HL-60/S4 treated with retinoic acid at 250 ng/mL for 4 days and 3 days (cell line): Measurements from ENCODE around the gene SLC48A1.

ENCODE experiments used
- in situ Hi-C: fragments of 300-500 bp; cut with MboI; formaldehyde crosslinking; loops from 2 replicates; pipeline ENCODE4 v1.7.0; 2022; ENCODE audit warnings: low sequenced_read_pairs

Gene SLC48A1

DNA sequence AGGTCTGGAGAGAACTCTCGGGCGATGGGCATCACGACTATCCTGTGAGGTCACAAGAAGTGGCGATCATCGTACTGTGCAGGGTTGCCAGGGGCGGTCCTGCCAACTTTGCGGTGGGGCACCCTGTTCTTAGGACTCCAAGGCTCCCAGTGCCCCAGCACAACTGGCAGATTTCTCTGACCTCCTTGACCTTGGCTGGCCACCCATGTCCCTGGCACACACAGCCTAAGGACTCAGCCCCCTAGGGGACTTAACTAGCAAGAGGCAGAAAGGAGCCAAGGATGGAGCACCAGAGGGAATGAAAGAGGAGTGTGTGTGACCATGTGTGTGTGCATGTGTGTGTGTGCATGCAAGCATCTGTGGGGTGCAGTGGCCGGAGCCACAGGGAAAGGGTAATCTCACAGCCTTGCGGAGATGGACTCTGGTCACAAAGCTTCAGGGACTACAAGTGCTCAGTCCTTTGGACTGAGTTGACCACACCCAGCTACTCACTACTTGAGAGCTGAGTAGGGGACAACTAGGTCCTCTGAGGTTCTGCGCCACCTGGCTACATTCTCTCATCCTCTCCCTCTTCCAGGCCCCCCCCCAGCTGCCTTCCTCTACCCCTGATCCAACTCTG lies 13.7 kb downstream of the SLC48A1 start:
- in situ Hi-C loops, result no loop called here

GRCh38 chr12:47787596-47788319 lies 14.7 kb downstream of the SLC48A1 start:
- in situ Hi-C loops, result no loop called here

GRCh38 chr12:47789141-47789540 lies 16.1 kb downstream of the SLC48A1 start:
- in situ Hi-C loops, result no loop called here

- in situ Hi-C loops, result no loop called here
These were observed 16.9 kb downstream of the SLC48A1 start for GRCh38 chr12:47789712-47790489.

GRCh38 chr12:47790676-47791350 lies 17.8 kb downstream of the SLC48A1 start:
- in situ Hi-C loops, result no loop called here

- in situ Hi-C loops, result no loop called here
These were observed 18.3 kb downstream of the SLC48A1 start for GRCh38 chr12:47791351-47791746.

DNA sequence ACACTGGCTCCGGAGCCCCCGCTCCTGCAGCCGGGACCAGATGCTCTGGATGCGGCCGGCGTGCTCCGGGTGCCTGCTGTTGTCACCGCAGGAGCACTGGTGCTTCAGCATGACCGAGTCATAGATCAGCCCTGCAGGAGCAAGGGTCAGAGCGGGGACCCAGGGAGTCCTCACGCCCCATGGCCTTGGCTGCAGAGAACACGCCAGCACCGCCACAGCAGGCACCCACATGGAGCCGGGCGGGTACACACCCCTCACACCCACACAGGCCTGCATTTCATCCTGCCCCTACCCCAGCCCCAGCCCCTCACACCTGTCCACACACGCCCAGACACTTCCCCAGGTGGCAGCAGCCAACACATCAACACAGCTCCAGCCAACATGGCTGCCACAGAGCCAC lies 18.8 kb downstream of the SLC48A1 start:
- in situ Hi-C loops, result no loop called here

DNA sequence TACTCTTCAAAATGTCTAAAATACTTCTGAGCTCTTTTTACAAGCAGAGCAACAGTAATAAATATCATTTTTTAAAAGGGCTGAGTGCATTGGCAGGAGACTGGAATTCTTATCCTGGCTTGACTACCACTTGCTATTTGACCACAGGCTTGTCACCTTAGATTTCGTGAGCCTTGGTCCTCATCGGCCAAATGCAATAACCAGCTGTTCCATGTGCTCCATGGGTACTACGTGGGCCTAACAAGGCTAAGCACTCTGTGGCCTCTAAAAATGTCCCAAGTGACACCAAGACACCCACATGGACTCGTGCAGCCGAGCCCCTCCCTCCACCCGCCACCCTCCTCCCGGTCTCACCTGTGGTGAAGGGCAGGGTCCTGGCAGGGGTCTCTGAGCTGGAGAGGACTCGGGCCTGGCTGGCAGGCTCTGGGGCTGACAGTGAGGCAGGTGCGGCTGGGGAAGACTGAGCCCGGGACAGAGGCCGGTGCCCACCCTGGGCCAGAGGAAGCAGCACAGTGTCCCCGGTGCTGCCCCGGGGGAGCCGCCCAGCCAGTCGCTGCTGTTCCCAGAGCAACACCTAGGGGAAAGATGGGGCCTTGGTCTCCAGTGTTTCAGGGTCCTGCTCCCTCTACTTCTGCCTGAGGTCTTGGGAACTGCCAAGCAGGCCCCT lies 20.1 kb downstream of the SLC48A1 start:
- in situ Hi-C loops, result no loop called here

GRCh38 chr12:47794679-47795078 lies 21.6 kb downstream of the SLC48A1 start:
- in situ Hi-C loops, result no loop called here

DNA sequence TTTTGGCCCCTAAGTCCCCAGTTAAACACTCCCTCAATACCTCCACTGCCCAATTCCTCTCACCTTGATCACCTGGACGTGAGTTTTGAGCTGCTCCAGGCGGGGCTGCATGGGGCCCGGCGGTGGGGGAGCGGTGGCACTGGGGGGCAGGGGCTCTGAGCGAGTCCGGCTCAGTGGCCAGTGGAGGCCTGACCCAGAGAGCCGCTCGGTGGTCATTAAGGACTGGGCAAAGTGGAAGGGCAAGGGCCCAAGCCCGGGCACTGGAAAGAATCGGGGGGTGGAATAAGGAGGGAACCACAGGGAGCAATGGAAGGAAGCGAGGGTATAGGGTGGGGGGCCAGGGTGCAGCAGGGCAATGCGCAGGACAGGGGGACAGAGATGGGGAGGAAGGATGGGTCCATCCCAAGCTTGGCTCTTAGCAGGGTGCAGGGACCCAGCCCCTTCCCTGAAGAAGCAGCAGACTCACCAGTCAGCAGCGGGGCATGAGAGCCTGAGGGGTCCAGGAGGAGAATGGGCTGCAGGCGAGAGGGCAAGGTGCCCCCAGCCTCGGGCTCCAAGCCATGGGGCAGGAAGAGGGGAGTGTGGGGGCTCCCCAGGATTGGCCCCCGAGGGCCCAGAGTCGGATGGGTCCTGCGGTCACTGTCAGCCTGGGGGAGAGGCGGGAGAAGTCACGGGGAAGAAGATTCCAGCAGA lies 22.2 kb downstream of the SLC48A1 start:
- in situ Hi-C loops, result no loop called here

GRCh38 chr12:47795814-47796411 lies 22.9 kb downstream of the SLC48A1 start:
- in situ Hi-C loops, result no loop called here

- in situ Hi-C loops, result no loop called here
These were observed 24.4 kb downstream of the SLC48A1 start for GRCh38 chr12:47797441-47797840.

- in situ Hi-C loops, result no loop called here
These were observed 25.4 kb downstream of the SLC48A1 start for GRCh38 chr12:47798382-47798948.

DNA sequence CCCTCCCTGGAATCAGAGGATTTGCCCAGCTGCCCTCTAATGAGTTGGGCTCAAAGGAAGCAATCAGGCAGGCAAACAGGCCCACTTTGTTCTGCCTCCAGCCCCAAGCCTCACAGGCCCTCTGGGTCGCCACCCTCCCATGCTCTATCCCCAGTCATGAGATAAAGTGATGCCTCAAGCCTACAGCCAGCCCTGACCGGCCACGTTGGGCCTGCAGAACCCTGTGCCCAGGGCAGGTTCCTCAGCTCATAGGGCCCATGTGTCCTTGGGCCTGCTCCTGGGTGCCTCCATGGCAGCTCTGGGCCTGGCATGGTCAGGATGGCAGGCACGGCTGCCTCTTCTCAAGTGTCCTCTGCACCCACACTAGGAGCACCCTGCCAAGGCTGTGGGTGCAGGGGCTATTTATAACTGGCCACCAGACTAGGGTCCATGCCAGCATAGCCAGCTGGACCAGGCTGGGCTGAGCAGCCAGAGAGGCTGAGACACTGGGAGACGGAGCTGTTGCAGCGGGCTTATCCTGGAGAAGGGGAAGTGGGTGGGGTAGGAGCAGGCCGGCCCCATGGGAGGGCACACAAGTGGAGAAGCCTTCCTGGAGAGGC lies 26.4 kb downstream of the SLC48A1 start:
- in situ Hi-C loops, result no loop called here

- in situ Hi-C loops, result no loop called here
These were observed 27.5 kb downstream of the SLC48A1 start for GRCh38 chr12:47800582-47800981.

DNA sequence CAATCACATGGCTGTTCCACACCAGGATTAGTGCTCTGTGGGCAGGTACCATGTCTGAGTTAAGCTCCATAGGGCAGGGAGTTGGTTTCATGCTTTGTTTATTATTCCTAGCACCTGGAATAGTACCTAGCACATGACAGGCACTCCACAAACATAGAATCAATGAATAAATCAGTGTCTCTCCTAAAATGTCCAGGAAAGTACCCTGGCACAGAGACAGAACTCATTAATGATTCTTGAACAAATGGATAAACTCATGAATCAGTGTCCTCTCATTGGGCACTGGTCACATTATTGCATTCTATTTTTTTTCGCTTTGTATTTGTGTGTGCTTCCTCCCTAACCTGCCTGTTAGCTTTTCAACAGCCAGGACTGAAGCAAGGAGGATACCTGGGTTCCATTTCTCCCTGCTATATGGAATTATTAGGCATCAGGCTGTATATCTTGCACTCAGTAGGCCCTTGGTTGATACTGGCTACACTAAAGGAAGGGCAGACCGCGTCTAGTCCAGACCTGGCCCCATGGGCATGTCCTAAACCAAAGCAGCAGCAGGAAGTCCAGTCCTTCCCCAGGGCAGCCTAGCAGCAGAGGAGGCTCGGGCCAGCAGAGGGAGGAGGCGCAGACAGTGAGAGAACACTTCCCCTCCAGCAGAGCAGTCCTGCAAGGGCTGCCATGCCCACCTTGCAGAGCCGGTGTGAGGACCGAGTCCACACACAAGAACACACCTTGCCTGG lies 28.3 kb downstream of the SLC48A1 start:
- in situ Hi-C loops, result no loop called here

DNA sequence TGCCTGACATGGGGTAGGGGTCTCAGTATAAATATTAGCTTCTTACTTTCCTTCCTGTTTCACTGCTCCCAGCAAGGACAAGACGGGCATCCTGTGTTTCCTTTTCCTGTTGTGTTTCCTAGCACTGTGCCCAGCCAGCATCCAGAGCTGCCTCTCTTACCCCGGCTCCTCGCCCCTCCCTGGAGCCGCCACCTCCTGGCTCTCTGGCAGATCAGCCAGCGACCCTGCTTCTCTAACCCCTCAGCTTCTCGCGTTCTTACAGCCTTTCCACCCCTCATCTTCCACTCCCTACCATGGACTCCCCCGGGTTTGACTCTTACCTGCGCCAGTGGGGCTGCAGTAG lies 28.8 kb downstream of the SLC48A1 start:
- in situ Hi-C loops, result no loop called here

- in situ Hi-C loops, result no loop called here
These were observed 29.3 kb downstream of the SLC48A1 start for GRCh38 chr12:47802312-47802711.
